Neural progenitor cell (in vitro differentiated cells): ENCODE results near the gene LDB2. TPM values are rescaled to one million over a fixed set of nuclear protein-coding genes. Genes with fewer than 3 reads are reported as not detected.

Experiments used
- DNase-seq: peaks from one replicate; pipeline ENCODE4 v3.0.0-alpha.2; 2016; ENCODE audit warnings: low spot score
- H2AFZ ChIP-seq: fragments of 200-600 bp; sonication (generic); replicated peaks from 2 replicates; pipeline ENCODE4 v1.6.1; 2016; ENCODE audit warnings: antibody characterized with exemption
- H3F3A ChIP-seq: fragments of 200-600 bp; sonication (generic); 2 replicates; pipeline ENCODE4 v1.6.1; 2016; ENCODE audit warnings: antibody characterized with exemption, low read depth
- H3K27ac ChIP-seq: fragments of 200-600 bp; sonication (generic); 2 replicates; pipeline ENCODE4 v1.5.1; 2016; ENCODE audit warnings: mild to moderate bottlenecking
- H3K27me3 ChIP-seq: fragments of 200-600 bp; sonication (generic); 2 replicates; pipeline ENCODE4 v1.6.1; 2016; ENCODE audit warnings: mild to moderate bottlenecking, moderate library complexity
- H3K36me3 ChIP-seq: fragments of 200-600 bp; sonication (generic); 2 replicates; pipeline ENCODE4 v1.5.1; 2016
- H3K4me1 ChIP-seq: fragments of 200-600 bp; sonication (generic); 2 replicates; pipeline ENCODE4 v1.6.1; 2016; ENCODE audit warnings: mixed run types
- H3K4me2 ChIP-seq: fragments of 200-600 bp; sonication (generic); 2 replicates; pipeline ENCODE4 v1.6.1; 2016
- H3K4me3 ChIP-seq: fragments of 200-600 bp; sonication (generic); 2 replicates; pipeline ENCODE4 v1.5.1; 2016
- H3K79me2 ChIP-seq: fragments of 200-600 bp; sonication (generic); 2 replicates; pipeline ENCODE4 v1.6.1; 2016; ENCODE audit warnings: low read depth
- H3K9ac ChIP-seq: fragments of 200-600 bp; sonication (generic); 2 replicates; pipeline ENCODE4 v1.6.1; 2016
- H3K9me3 ChIP-seq: fragments of 200-600 bp; sonication (generic); 2 replicates; pipeline ENCODE4 v1.5.1; 2016; ENCODE audit warnings: low read depth
- H4K20me1 ChIP-seq: fragments of 200-600 bp; sonication (generic); 2 replicates; pipeline ENCODE4 v1.6.1; 2016; ENCODE audit warnings: low read depth
- H3K27ac Mint-ChIP-seq: 3 replicates; pipeline ENCODE4 v1.8.0; 2021; ENCODE audit warnings: mixed read lengths
- H3K27me3 Mint-ChIP-seq: 2 replicates; pipeline ENCODE4 v1.8.0; 2022; ENCODE audit warnings: low read depth, mild to moderate bottlenecking, inconsistent platforms, moderate library complexity, mixed read lengths; ENCODE audit not compliant: insufficient read depth
- H3K36me3 Mint-ChIP-seq: 3 replicates; pipeline ENCODE4 v1.8.0; 2021; ENCODE audit warnings: mixed read lengths
- H3K4me1 Mint-ChIP-seq: 3 replicates; pipeline ENCODE4 v1.8.0; 2021; ENCODE audit warnings: mixed read lengths
- H3K4me3 Mint-ChIP-seq: 3 replicates; pipeline ENCODE4 v1.8.0; 2021; ENCODE audit warnings: mild to moderate bottlenecking, moderate library complexity, mixed read lengths
- H3K9me3 Mint-ChIP-seq: 3 replicates; pipeline ENCODE4 v1.8.0; 2020; ENCODE audit warnings: mixed read lengths
- CTCF ChIP-seq: fragments of 200-600 bp; sonication (generic); IDR thresholded peaks from 2 replicates; pipeline ENCODE4 v1.5.1; 2017; ENCODE audit warnings: antibody characterized with exemption, mild to moderate bottlenecking
- EZH2 ChIP-seq: fragments of 200-600 bp; sonication (generic); IDR thresholded peaks from 2 replicates; pipeline ENCODE4 v1.6.1; 2017; ENCODE audit warnings: antibody characterized with exemption, mild to moderate bottlenecking, moderate library complexity
- EZH2phosphoT487 ChIP-seq: fragments of 200-600 bp; sonication (generic); IDR thresholded peaks from 2 replicates; pipeline ENCODE4 v1.6.1; 2017; ENCODE audit warnings: antibody characterized with exemption
- total RNA-seq: library from RNA; depleted of rRNA; stranded (reverse); fragments of >200 nt; gene quantifications from 2 replicates; pipeline ENCODE4 v1.2.3, GENCODE V29; 2015; ENCODE audit warnings: low replicate concordance

The LDB2 gene
- total RNA-seq, 1 donor from 2014 or later: 24.3 TPM

GRCh38 chr4:16582036-16582435, 316.4 kb downstream of the LDB2 start:
- H3F3A ChIP-seq: no peaks in the 10 kb centered on the region
- DNase-seq: no peak
- H4K20me1 ChIP-seq: no peaks in the 10 kb centered on the region
- no peaks in the 10 kb centered on the region for H3K9me3 ChIP-seq
- no peaks in the 10 kb centered on the region for H3K79me2 ChIP-seq
- no peak overlapping the region for H3K4me3 ChIP-seq
- no peaks in the 10 kb centered on the region for H3K27me3 Mint-ChIP-seq
- TF ChIP-seq EZH2phosphoT487 (no peak), CTCF (no peak), EZH2 (no peak)
- no peak overlapping the region for H3K4me3 Mint-ChIP-seq
- H3K4me1 ChIP-seq: peaks cover 9% of the 10 kb centered on the region
- H3K36me3 Mint-ChIP-seq: peaks cover 18% of the 10 kb centered on the region
- H3K4me1 Mint-ChIP-seq: peaks cover 34% of the 10 kb centered on the region
- no peak overlapping the region for H2AFZ ChIP-seq
- no peak overlapping the region for H3K9ac ChIP-seq
- no peak overlapping the region for H3K4me2 ChIP-seq
- no peaks in the 10 kb centered on the region for H3K9me3 Mint-ChIP-seq
- H3K27ac Mint-ChIP-seq: peak overlapping the region; percentile 47
- no peak overlapping the region for H3K27ac ChIP-seq
- no peaks in the 10 kb centered on the region for H3K27me3 ChIP-seq
- no peaks in the 10 kb centered on the region for H3K36me3 ChIP-seq

- no peak overlapping the region for H3K4me3 ChIP-seq
- H2AFZ ChIP-seq: no peak overlapping the region
- H4K20me1 ChIP-seq: no peaks in the 10 kb centered on the region
- Mint-ChIP-seq H3K36me3 (peaks cover 18% of the 10 kb centered on the region), H3K4me1 (peaks cover 31% of the 10 kb centered on the region), H3K27ac (no peak overlapping the region), H3K4me3 (no peak overlapping the region), H3K27me3 (no peaks in the 10 kb centered on the region), H3K9me3 (no peaks in the 10 kb centered on the region)
- H3K27ac ChIP-seq: no peak overlapping the region
- no peaks in the 10 kb centered on the region for H3K27me3 ChIP-seq
- TF ChIP-seq EZH2: no peak
- TF ChIP-seq CTCF: no peak
- TF ChIP-seq EZH2phosphoT487: no peak
- peaks cover 9% of the 10 kb centered on the region for H3K4me1 ChIP-seq
- H3K9ac ChIP-seq: no peak overlapping the region
- H3K9me3 ChIP-seq: no peaks in the 10 kb centered on the region
- no peak overlapping the region for H3K4me2 ChIP-seq
- H3F3A ChIP-seq: no peaks in the 10 kb centered on the region
- H3K79me2 ChIP-seq: no peaks in the 10 kb centered on the region
- no peak for DNase-seq
- H3K36me3 ChIP-seq: no peaks in the 10 kb centered on the region
Observed at GRCh38 chr4:16581117-16581516, 317.3 kb downstream of the LDB2 start.

GRCh38 chr4:16580514-16580913, 317.9 kb downstream of the LDB2 start:
- Histone ChIP-seq H2AFZ (no peak overlapping the region), H3F3A (no peaks in the 10 kb centered on the region), H3K27ac (no peak overlapping the region), H3K36me3 (no peaks in the 10 kb centered on the region), H3K9me3 (no peaks in the 10 kb centered on the region), H3K27me3 (no peaks in the 10 kb centered on the region), H3K79me2 (no peaks in the 10 kb centered on the region), H3K4me3 (no peak overlapping the region), H3K9ac (no peak overlapping the region), H3K4me1 (peaks cover 9% of the 10 kb centered on the region), H3K4me2 (no peak overlapping the region), H4K20me1 (no peaks in the 10 kb centered on the region)
- H3K4me1 Mint-ChIP-seq: peaks cover 27% of the 10 kb centered on the region
- no peak overlapping the region for H3K27ac Mint-ChIP-seq
- peaks cover 18% of the 10 kb centered on the region for H3K36me3 Mint-ChIP-seq
- H3K27me3 Mint-ChIP-seq: peaks cover 2% of the 10 kb centered on the region
- no peaks in the 10 kb centered on the region for H3K9me3 Mint-ChIP-seq
- TF ChIP-seq EZH2phosphoT487 (no peak), CTCF (no peak), EZH2 (no peak)
- DNase-seq: no peak
- H3K4me3 Mint-ChIP-seq: no peak overlapping the region
